Left ventricle myocardium inferior (tissue), 1 donor: ENCODE measurements around the gene HJURP. TPM values are rescaled to one million over a fixed set of nuclear protein-coding genes. Genes with fewer than 3 reads are reported as not detected.

Source experiments
- DNase-seq: peaks from one replicate; pipeline ENCODE4 v3.0.0-alpha.2; 2020
- H3K27ac ChIP-seq: fragments of 200-600 bp; replicated peaks from 2 replicates; pipeline ENCODE4 v1.8.0; 2021
- H3K27me3 ChIP-seq: fragments of 200-600 bp; 2 replicates; pipeline ENCODE4 v1.8.0; 2021; ENCODE audit warnings: low read depth
- H3K36me3 ChIP-seq: fragments of 200-600 bp; 2 replicates; pipeline ENCODE4 v1.8.0; 2021
- H3K4me1 ChIP-seq: fragments of 200-600 bp; 2 replicates; pipeline ENCODE4 v1.8.0; 2021
- H3K4me3 ChIP-seq: fragments of 200-600 bp; 2 replicates; pipeline ENCODE4 v1.8.0; 2021; ENCODE audit warnings: mild to moderate bottlenecking, moderate library complexity
- H3K9me3 ChIP-seq: fragments of 200-600 bp; replicated peaks from 2 replicates; pipeline ENCODE4 v1.8.0; 2021
- CTCF ChIP-seq: fragments of 200-600 bp; IDR thresholded peaks from 2 replicates; pipeline ENCODE4 v1.8.0; 2021; ENCODE audit warnings: antibody characterized with exemption, mild to moderate bottlenecking, borderline replicate concordance
- intact Hi-C: fragments of 100-400 bp; cut with micrococcal nuclease; formaldehyde crosslinking; loops from one replicate; pipeline ENCODE4 v1.11.0; 2022
- total RNA-seq: library from RNA; stranded (reverse); fragmentation: NEBNext Ultra II Directional; extraction: Animal tissue kit (Norgen Biotek cat#: 25700); gene quantifications from one replicate; pipeline ENCODE4 v1.2.1, GENCODE V29; 2021
- donor health status: DM: no; HTN: yes; CAD: no; lungs with severe emphysema.

The HJURP gene
- total RNA-seq, 1 donor from 2014 or later: 0.36 TPM

- no peaks in the 10 kb centered on the region for H3K4me1 ChIP-seq
- no peak for DNase-seq
- intact Hi-C loops: no loop called here
- no peak overlapping the region for H3K4me3 ChIP-seq
- peaks cover 8% of the 10 kb centered on the region for H3K9me3 ChIP-seq
- H3K27me3 ChIP-seq: peaks cover 12% of the 10 kb centered on the region
- H3K36me3 ChIP-seq: no peaks in the 10 kb centered on the region
- H3K27ac ChIP-seq: no peak overlapping the region
- no peak for TF ChIP-seq CTCF
Observed at GRCh38 chr2:233830111-233830802, 24.1 kb downstream of the HJURP start.

- Histone ChIP-seq H3K36me3 (no peaks in the 10 kb centered on the region), H3K4me1 (no peaks in the 10 kb centered on the region), H3K4me3 (no peak overlapping the region), H3K27me3 (peaks cover 12% of the 10 kb centered on the region), H3K27ac (no peak overlapping the region), H3K9me3 (peaks cover 8% of the 10 kb centered on the region)
- intact Hi-C loops: no loop called here
- TF ChIP-seq CTCF: no peak
- no peak for DNase-seq
Observed at GRCh38 chr2:233829193-233830110, 24.9 kb downstream of the HJURP start.

GRCh38 chr2:233828546-233829192 lies 25.7 kb downstream of the HJURP start:
- Histone ChIP-seq H3K27me3 (peaks cover 12% of the 10 kb centered on the region), H3K9me3 (peaks cover 8% of the 10 kb centered on the region), H3K36me3 (no peaks in the 10 kb centered on the region), H3K4me1 (no peaks in the 10 kb centered on the region), H3K27ac (no peak overlapping the region), H3K4me3 (no peak overlapping the region)
- TF ChIP-seq CTCF: no peak
- DNase-seq: no peak
- intact Hi-C loops: no loop called here

- no peak for TF ChIP-seq CTCF
- Histone ChIP-seq H3K4me3 (no peak overlapping the region), H3K27me3 (peaks cover 27% of the 10 kb centered on the region), H3K9me3 (peaks cover 8% of the 10 kb centered on the region), H3K36me3 (no peaks in the 10 kb centered on the region), H3K4me1 (no peaks in the 10 kb centered on the region), H3K27ac (no peak overlapping the region)
- intact Hi-C loops: no loop called here
- no peak for DNase-seq
Observed at GRCh38 chr2:233824373-233824772, 30.0 kb downstream of the HJURP start.

GRCh38 chr2:233823731-233824121 lies 30.6 kb downstream of the HJURP start:
- Histone ChIP-seq H3K4me3 (no peak overlapping the region), H3K4me1 (no peaks in the 10 kb centered on the region), H3K27ac (no peak overlapping the region), H3K9me3 (peaks cover 8% of the 10 kb centered on the region), H3K27me3 (peaks cover 26% of the 10 kb centered on the region), H3K36me3 (no peaks in the 10 kb centered on the region)
- no peak for DNase-seq
- intact Hi-C loops: no loop called here
- no peak for TF ChIP-seq CTCF
